ENCODE data around the gene SEZ6.

SEZ6 gene

GRCh38 chr17:29000973-29001372, 4.9 kb downstream of the SEZ6 start:
- no peak for DNase-seq (ENCODE audit: low read depth)

GRCh38 chr17:28999206-28999605, 6.6 kb downstream of the SEZ6 start:
- no peak for DNase-seq (ENCODE audit: low read depth)

GRCh38 chr17:28997806-28998205, 8.0 kb downstream of the SEZ6 start:
- DNase-seq (ENCODE audit: low read depth): no peak

GRCh38 chr17:28996554-28997096, 9.2 kb downstream of the SEZ6 start:
- DNase-seq (ENCODE audit: low read depth): no peak

GRCh38 chr17:28993645-28994426, 12.0 kb downstream of the SEZ6 start:
- no peak for DNase-seq (ENCODE audit: low read depth)

- DNase-seq (ENCODE audit: low read depth): no peak
Observed at GRCh38 chr17:28992625-28993600, 12.9 kb downstream of the SEZ6 start.

GRCh38 chr17:28992185-28992584, 13.6 kb downstream of the SEZ6 start:
- DNase-seq (ENCODE audit: low read depth): no peak

- no peak for DNase-seq (ENCODE audit: low read depth)
Observed at GRCh38 chr17:28991779-28992178, 14.1 kb downstream of the SEZ6 start.

- DNase-seq (ENCODE audit: low read depth): no peak
Observed at GRCh38 chr17:28989028-28989427, 16.8 kb downstream of the SEZ6 start.

- DNase-seq (ENCODE audit: low read depth): no peak
Observed at GRCh38 chr17:28988475-28988874, 17.4 kb downstream of the SEZ6 start.

- no peak for DNase-seq (ENCODE audit: low read depth)
Observed at GRCh38 chr17:28986714-28987655, 18.8 kb downstream of the SEZ6 start.

GRCh38 chr17:28985950-28986713, 19.7 kb downstream of the SEZ6 start:
- DNase-seq (ENCODE audit: low read depth): no peak

GRCh38 chr17:28983286-28984230, 22.3 kb downstream of the SEZ6 start:
- no peak for DNase-seq (ENCODE audit: low read depth)

- peak; percentile 17 for DNase-seq (ENCODE audit: low read depth)
Observed at GRCh38 chr17:28982131-28982793, 23.6 kb downstream of the SEZ6 start.

GRCh38 chr17:28978356-28978964, 27.4 kb downstream of the SEZ6 start:
- no peak for DNase-seq (ENCODE audit: low read depth)

GRCh38 chr17:28977659-28978355, 28.0 kb downstream of the SEZ6 start:
- no peak for DNase-seq (ENCODE audit: low read depth)

GRCh38 chr17:28975646-28976045, 30.2 kb downstream of the SEZ6 start:
- no peak for DNase-seq (ENCODE audit: low read depth)

GRCh38 chr17:28975031-28975430, 30.8 kb downstream of the SEZ6 start:
- DNase-seq (ENCODE audit: low read depth): no peak
